GOT3 (cell line): ENCODE data around the gene GALR2.

Experiments
- DNase-seq: peaks from one replicate; lab custom pipeline; 2025; ENCODE audit warnings: mixed read lengths; lab: John Stamatoyannopoulos, UW

Gene GALR2

GRCh38 chr17:76079535-76079955 is 5.0 kb downstream of the GALR2 start:
- no peak for DNase-seq

DNA sequence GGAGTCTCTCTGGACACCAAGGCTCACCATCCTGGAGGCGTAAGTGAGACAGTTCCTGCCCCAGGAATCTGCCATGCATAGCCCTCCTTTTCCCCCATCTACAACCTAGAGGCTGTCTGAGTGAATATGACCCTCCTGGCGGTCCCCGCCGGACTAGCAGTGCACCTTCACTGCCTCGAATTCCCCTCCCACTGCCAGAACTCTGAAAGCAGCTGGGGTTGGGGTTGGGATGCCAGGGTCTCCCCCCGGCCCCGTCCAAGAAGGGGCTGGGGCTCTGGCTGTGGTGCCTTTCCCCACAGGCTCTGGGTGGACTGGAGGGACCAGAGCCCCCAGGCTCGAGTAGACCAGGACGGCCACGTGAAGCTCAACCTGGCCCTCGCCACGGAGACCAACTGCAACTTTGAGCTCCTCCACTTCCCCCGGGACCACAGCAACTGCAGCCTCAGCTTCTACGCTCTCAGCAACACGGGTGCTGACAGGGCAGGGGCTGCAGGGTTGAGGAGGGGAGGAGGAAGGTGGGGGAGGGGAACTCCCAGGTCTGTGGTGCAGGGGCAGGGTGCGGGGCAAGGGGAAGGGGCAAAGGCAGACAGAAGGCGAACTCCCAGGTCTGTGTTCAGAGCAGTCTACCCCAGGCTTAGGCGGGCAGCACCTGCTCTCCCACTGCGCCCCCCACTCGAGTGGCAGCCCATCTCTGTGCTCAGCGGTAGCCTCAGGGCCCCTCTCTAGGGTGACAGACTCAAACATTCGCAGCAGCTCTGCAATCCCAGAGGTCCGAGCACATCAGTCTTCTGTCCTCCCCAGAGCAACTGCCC is 5.6 kb downstream of the GALR2 start:
- no peak for DNase-seq

DNA sequence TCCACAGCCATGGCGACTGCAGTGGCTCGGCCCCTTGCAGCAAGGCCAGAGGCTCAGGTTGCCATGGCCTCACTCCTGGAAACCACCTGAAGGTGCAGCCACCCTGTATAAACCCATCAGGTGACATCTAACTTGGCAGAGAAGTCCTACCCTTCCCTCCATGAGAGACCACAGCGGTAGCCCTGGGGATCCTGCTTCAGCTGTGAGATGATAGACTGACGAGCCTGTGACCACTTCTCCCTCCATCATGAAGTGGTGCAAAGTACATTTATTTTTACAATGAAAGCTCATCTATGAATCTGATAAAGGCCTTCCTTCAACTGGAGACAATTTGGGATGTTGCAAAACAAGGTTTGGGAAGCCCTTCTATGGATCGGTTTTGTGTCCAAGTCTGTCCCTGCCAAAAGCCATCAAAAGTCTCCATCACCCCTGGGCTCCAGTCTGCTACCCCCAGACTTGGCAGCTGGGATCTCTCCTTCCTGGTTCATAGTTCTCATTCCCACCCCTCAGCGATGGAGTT is 6.2 kb downstream of the GALR2 start:
- no peak for DNase-seq

DNA sequence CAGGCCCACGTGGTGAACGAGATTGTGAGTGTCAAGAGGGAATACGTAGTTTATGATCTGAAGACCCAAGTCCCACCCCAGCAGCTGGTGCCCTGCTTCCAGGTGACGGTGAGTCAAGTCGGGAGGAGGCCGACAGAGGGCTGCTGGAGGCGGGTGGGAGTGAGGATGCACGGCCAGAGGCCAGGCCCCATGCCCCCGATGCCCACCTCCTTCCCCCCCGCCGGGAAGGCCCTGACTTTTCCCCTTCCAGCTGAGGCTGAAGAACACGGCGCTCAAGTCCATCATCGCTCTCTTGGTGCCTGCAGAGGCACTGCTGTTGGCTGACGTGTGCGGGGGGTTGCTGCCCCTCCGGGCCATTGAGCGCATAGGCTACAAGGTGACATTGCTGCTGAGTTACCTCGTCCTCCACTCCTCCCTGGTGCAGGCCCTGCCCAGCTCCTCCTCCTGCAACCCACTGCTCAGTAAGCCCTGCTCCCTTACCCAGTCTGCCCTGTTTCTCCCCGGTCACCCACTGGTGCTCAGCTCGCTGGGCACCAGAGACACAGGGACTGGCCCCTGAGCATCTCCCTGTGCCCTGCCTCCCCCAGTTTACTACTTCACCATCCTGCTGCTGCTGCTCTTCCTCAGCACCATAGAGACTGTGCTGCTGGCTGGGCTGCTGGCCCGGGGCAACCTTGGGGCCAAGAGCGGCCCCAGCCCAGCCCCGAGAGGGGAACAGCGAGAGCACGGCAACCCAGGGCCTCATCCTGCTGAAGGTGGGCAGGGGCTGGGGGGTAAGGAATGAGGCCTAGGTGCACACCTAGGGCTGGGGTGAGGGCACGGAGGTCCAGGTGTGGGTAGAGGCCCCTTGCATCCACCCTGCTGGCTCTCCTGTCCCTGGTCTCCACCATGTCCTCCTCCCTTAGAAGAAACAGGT is 7.0 kb downstream of the GALR2 start:
- DNase-seq = no peak

GRCh38 chr17:76082326-76083251 is 8.0 kb downstream of the GALR2 start:
- no peak for DNase-seq

- DNase-seq = no peak
These were observed 9.1 kb downstream of the GALR2 start for GRCh38 chr17:76083536-76084182.

- DNase-seq = no peak
These were observed 10.6 kb downstream of the GALR2 start for GRCh38 chr17:76085066-76085730.

DNA sequence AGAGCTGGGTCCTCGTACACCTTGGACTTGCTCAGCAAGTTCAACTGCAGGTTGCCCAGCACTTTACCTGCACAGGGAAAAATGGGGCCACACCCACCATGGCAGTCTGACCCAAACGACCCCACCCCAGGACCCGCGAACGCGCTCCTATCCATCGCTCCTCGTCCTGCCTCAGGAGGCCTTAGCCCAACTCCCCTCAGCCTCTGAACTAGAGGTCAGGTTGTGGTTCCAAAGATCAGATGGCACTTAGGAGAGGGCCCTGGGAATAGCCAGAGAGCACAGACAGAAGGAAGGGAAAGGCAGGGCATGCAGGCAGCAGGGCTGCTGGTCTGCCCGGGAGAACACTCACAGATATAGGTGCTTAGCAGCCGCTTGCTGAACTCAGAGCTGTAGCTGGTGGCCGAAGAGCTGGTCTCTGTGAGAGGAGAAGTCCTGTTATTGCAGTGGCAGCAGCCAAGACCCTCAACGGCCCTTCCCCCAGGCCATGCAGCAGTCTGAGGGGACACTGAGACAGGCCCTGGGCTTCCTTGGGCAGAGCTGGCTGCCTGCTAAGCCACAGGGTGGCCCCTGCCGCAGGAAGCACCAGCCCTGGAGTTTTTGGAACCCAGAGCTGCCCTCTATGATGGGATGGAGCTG is 11.3 kb downstream of the GALR2 start:
- no peak for DNase-seq

- no peak for DNase-seq
These were observed 11.8 kb downstream of the GALR2 start for GRCh38 chr17:76086384-76086783.

DNA sequence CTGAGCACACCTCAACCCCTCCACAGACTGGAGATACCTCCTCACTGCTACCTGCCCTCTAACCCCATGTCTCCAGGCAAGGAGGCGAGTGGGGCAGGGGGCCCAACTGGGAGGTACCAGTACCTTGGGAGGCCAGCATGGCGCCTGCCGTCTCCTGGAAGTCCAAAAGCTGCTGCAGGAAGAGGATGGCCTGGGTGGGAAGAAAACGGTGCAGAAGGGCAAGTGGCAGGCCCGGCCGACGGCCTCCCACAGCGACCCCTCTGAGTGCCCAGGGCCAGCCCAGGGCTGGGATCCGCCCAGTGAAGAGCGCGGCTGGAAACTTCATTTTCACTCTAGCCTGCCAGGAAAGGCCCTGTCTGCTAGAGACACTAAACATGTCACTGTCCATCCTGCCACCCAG is 12.9 kb downstream of the GALR2 start:
- no peak for DNase-seq

GRCh38 chr17:76088041-76088867 is 13.7 kb downstream of the GALR2 start:
- DNase-seq = no peak

DNA sequence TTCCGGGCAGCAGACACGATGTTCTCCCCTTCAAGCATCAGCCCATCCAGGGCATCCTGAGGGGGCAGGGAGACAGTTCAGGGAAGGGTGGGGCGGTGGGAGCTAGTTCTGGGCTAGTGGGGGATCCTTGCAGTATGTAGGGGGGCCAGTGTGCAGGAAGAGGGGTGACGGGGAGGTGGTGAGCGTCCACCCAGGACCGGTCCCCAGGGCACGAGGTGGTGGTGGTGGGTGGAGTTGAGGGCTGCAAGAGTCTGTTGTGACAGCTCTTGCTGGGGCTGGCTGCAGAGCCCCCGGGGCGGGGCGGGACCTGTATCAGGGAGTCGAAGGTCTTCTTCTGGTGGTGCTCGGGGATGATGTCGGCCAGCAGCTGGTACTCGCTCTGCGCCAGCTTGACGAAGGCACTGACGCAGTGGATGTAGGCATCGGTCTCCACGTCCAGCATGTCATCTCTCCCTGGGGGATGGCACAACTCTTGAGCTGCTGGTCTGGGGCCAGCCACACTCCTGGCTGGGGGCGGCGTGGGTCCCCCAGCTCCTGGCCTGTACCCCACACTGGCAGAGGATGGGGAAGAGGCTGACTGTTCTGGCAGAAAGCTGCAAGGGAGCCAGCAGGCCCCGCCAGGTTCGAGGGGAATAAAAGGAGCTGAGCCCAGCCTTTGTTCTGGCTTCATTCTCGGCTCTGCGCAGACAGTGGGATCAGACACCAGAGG is 14.4 kb downstream of the GALR2 start:
- DNase-seq = no peak

- DNase-seq = no peak
These were observed 15.3 kb downstream of the GALR2 start for GRCh38 chr17:76089680-76090516.

- DNase-seq = no peak
These were observed 16.0 kb downstream of the GALR2 start for GRCh38 chr17:76090517-76091129.

GRCh38 chr17:76091526-76092286 is 17.1 kb downstream of the GALR2 start:
- DNase-seq = no peak
